GM23338 (cell line): ENCODE data around the gene DEPDC5. TPM values are rescaled to one million over a fixed set of nuclear protein-coding genes. Genes with fewer than 3 reads are reported as not detected.

Source experiments
- ATAC-seq: fragments of 200-7000 bp; cut with Tn5 transposase; 3 replicates; pipeline ENCODE4 v1.9.1; 2020
- DNase-seq: peaks from one replicate; pipeline ENCODE4 v3.0.0-alpha.2; 2015; ENCODE audit warnings: low spot score
- H2AFZ ChIP-seq: fragments of 200-600 bp; sonication (generic); 2 replicates; pipeline ENCODE4 v1.8.0; 2016; ENCODE audit warnings: antibody characterized with exemption, mild to moderate bottlenecking, moderate library complexity
- H3F3A ChIP-seq: fragments of 200-600 bp; sonication (generic); replicated peaks from 2 replicates; pipeline ENCODE4 v1.8.0; 2017; ENCODE audit warnings: antibody characterized with exemption, mixed run types, low read depth
- H3K27ac ChIP-seq: fragments of 200-600 bp; sonication (generic); 2 replicates; pipeline ENCODE4 v1.6.1; 2016; ENCODE audit warnings: low read depth
- H3K27me3 ChIP-seq: fragments of 200-600 bp; sonication (generic); 2 replicates; pipeline ENCODE4 v1.8.0; 2016; ENCODE audit warnings: mild to moderate bottlenecking, mixed run types, moderate library complexity; ENCODE audit not compliant: insufficient read depth
- H3K36me3 ChIP-seq: fragments of 200-600 bp; sonication (generic); 2 replicates; pipeline ENCODE4 v1.8.0; 2016; ENCODE audit warnings: mild to moderate bottlenecking; ENCODE audit not compliant: insufficient read depth
- H3K4me1 ChIP-seq: fragments of 200-600 bp; sonication (generic); 2 replicates; pipeline ENCODE4 v1.8.0; 2016; ENCODE audit warnings: mild to moderate bottlenecking, moderate library complexity; ENCODE audit not compliant: insufficient read depth
- H3K4me2 ChIP-seq: fragments of 200-600 bp; sonication (generic); 2 replicates; pipeline ENCODE4 v1.7.1; 2017; ENCODE audit warnings: mixed run types
- H3K4me3 ChIP-seq: fragments of 200-600 bp; sonication (generic); 2 replicates; pipeline ENCODE4 v1.6.1; 2016; ENCODE audit warnings: mixed run types
- H3K79me2 ChIP-seq: fragments of 200-600 bp; sonication (generic); replicated peaks from 2 replicates; pipeline ENCODE4 v1.8.0; 2017; ENCODE audit warnings: mild to moderate bottlenecking; ENCODE audit not compliant: insufficient read depth
- H3K9me2 ChIP-seq: fragments of 200-600 bp; sonication (generic); 2 replicates; pipeline ENCODE4 v1.8.0; 2017; ENCODE audit not compliant: insufficient read depth
- H4K20me1 ChIP-seq: fragments of 200-600 bp; sonication (generic); replicated peaks from 2 replicates; pipeline ENCODE4 v1.8.0; 2017; ENCODE audit warnings: mild to moderate bottlenecking; ENCODE audit not compliant: insufficient read depth
- H3K27ac Mint-ChIP-seq: 2 replicates; pipeline ENCODE4 v1.8.0; 2020; ENCODE audit warnings: inconsistent platforms, mild to moderate bottlenecking, moderate library complexity, mixed read lengths
- H3K27me3 Mint-ChIP-seq: 3 replicates; pipeline ENCODE4 v1.8.0; 2022; ENCODE audit warnings: low read depth, mild to moderate bottlenecking, moderate library complexity, mixed read lengths, inconsistent platforms; ENCODE audit not compliant: insufficient read depth, poor library complexity
- H3K36me3 Mint-ChIP-seq: 3 replicates; pipeline ENCODE4 v1.8.0; 2021; ENCODE audit warnings: low read depth, mild to moderate bottlenecking, inconsistent platforms, moderate library complexity, mixed read lengths
- H3K4me1 Mint-ChIP-seq: 3 replicates; pipeline ENCODE4 v1.8.0; 2020; ENCODE audit warnings: mild to moderate bottlenecking, inconsistent platforms, mixed read lengths
- H3K4me3 Mint-ChIP-seq: 3 replicates; pipeline ENCODE4 v1.8.0; 2021; ENCODE audit warnings: moderate library complexity, mild to moderate bottlenecking, inconsistent platforms, mixed read lengths
- H3K9me3 Mint-ChIP-seq: 3 replicates; pipeline ENCODE4 v1.8.0; 2020; ENCODE audit warnings: moderate library complexity, mild to moderate bottlenecking, inconsistent platforms, mixed read lengths
- CREB1 ChIP-seq: fragments of 250-450 bp; sonication (Bioruptor Pico); IDR thresholded peaks from 2 replicates; pipeline ENCODE4 v1.5.0; 2020; ENCODE audit warnings: low read depth, mild to moderate bottlenecking, moderate library complexity
- CTCF ChIP-seq, 2 experiments: fragments of 200-600 bp in 1 of 2; sonication (generic) in 1 of 2; conservative IDR thresholded peaks; 2 replicates each; pipeline versions ENCODE4 v1.5.1 to v1.6.1; 2016 to 2017; ENCODE audit warnings: antibody characterized with exemption in 2 of 2, low read depth in 2 of 2, mild to moderate bottlenecking in 2 of 2, moderate library complexity in 1 of 2
- ETS1 ChIP-seq: IDR thresholded peaks from 2 replicates; pipeline ENCODE4 v1.6.1; 2016; ENCODE audit warnings: antibody characterized with exemption
- EZH2 ChIP-seq: fragments of 200-600 bp; sonication (generic); IDR thresholded peaks from one replicate; pipeline ENCODE4 v1.8.0; 2017; ENCODE audit warnings: antibody characterized with exemption, mild to moderate bottlenecking, low read depth; ENCODE audit not compliant: unreplicated experiment
- EZH2phosphoT487 ChIP-seq: fragments of 200-600 bp; sonication (generic); IDR thresholded peaks from one replicate; pipeline ENCODE4 v1.8.1; 2018; ENCODE audit warnings: antibody characterized with exemption; ENCODE audit not compliant: unreplicated experiment
- JUNB ChIP-seq: IDR thresholded peaks from one replicate; pipeline ENCODE4 v1.6.1; 2016; ENCODE audit warnings: antibody characterized with exemption; ENCODE audit not compliant: unreplicated experiment
- NANOG ChIP-seq: IDR thresholded peaks from 2 replicates; pipeline ENCODE4 v1.6.1; 2016; ENCODE audit warnings: antibody characterized with exemption, borderline replicate concordance
- POLR2AphosphoS5 ChIP-seq: IDR thresholded peaks from 2 replicates; pipeline ENCODE4 v1.6.1; 2016; ENCODE audit warnings: antibody characterized with exemption, low read depth
- REST ChIP-seq: IDR thresholded peaks from one replicate; pipeline ENCODE4 v1.6.1; 2018; ENCODE audit warnings: antibody characterized with exemption; ENCODE audit not compliant: unreplicated experiment
- STAT1 ChIP-seq: IDR thresholded peaks from one replicate; pipeline ENCODE4 v1.6.1; 2016; ENCODE audit warnings: antibody characterized with exemption; ENCODE audit not compliant: unreplicated experiment
- ZNF114 ChIP-seq: fragments of 250-450 bp; sonication (Bioruptor Pico); IDR thresholded peaks from 2 replicates; pipeline ENCODE4 v1.5.0; 2020; ENCODE audit warnings: mild to moderate bottlenecking, moderate library complexity
- ZNF331 ChIP-seq: fragments of 250-450 bp; sonication (Bioruptor Pico); IDR thresholded peaks from 2 replicates; pipeline ENCODE4 v1.5.0; 2020; ENCODE audit warnings: low read depth, mild to moderate bottlenecking, moderate library complexity
- ZNF462 ChIP-seq: fragments of 250-450 bp; sonication (Bioruptor Pico); IDR thresholded peaks from 2 replicates; pipeline ENCODE4 v1.5.0; 2020; ENCODE audit warnings: mild to moderate bottlenecking, moderate library complexity
- polyA plus RNA-seq: library from polyadenylated mRNA; unstranded; fragments of >200 nt; fragmentation: Nextera tagmentation; extraction: Ambion mirVana; gene quantifications from 2 replicates; pipeline ENCODE4 v1.2.1, GENCODE V29; 2016
- total RNA-seq: library from RNA; depleted of rRNA; stranded (reverse); fragments of >200 nt; shearing (Covaris generic); gene quantifications from 2 replicates; pipeline ENCODE4 v1.2.3, GENCODE V29; 2014

The DEPDC5 gene
- total and polyA plus RNA-seq, 2 experiments from 2014 or later = 18.7 to 19.7 TPM

GRCh38 chr22:31754813-31755212 is 994 bp downstream of the DEPDC5 start:
- no peaks in the 10 kb centered on the region for H4K20me1 ChIP-seq
- ATAC-seq (no peak), DNase-seq (no peak)
- peaks cover 21% of the 10 kb centered on the region for H3K4me1 ChIP-seq
- peaks cover 20% of the 10 kb centered on the region for H3K79me2 ChIP-seq
- H3K9me2 ChIP-seq = no peaks in the 10 kb centered on the region
- Mint-ChIP-seq H3K9me3 (no peaks in the 10 kb centered on the region), H3K4me3 (peak overlapping the region; percentile 93), H3K27ac (peak overlapping the region; percentile 88), H3K4me1 (peaks cover 30% of the 10 kb centered on the region), H3K36me3 (peaks cover 8% of the 10 kb centered on the region; the same call in 2 of the 3 replicates), H3K27me3 (peaks cover 5% of the 10 kb centered on the region)
- peak overlapping the region; percentile 79 for H3K4me2 ChIP-seq
- 0 out of 2 replicates have a peak overlapping the region, but pooled peaks have one; percentile 83 for H3K27ac ChIP-seq
- peaks cover 17% of the 10 kb centered on the region for H3F3A ChIP-seq
- no peaks in the 10 kb centered on the region for H3K36me3 ChIP-seq
- TF ChIP-seq ETS1 = no peak
- TF ChIP-seq STAT1 = no peak
- no peak for TF ChIP-seq ZNF114 (CRISPR knock-in tag)
- no peak for TF ChIP-seq ZNF462
- no peak for TF ChIP-seq JUNB
- no peak for TF ChIP-seq EZH2phosphoT487
- TF ChIP-seq CREB1 (CRISPR knock-in tag) = no peak
- no peak for TF ChIP-seq POLR2AphosphoS5
- no peak for TF ChIP-seq NANOG
- TF ChIP-seq CTCF (conservative IDR thresholded peaks at IDR 0.05; ENCODE audit: low read depth in 2 of 2) = no peak
- TF ChIP-seq EZH2 = no peak
- no peak for TF ChIP-seq REST
- TF ChIP-seq ZNF331 (CRISPR knock-in tag) = no peak
- H2AFZ ChIP-seq = no peak overlapping the region
- peak overlapping the region; percentile 58 for H3K4me3 ChIP-seq
- H3K27me3 ChIP-seq = no peaks in the 10 kb centered on the region
